Choroid plexus epithelial cell (primary cell): ENCODE measurements around the gene NXT1.
A peak's percentile ranks its signal among the peaks of the same experiment; 100 is the strongest.

Source experiments
- DNase-seq: peaks from one replicate; pipeline ENCODE4 v3.0.0-alpha.2; 2010; ENCODE audit warnings: low read depth
- H3K4me3 ChIP-seq: 2 replicates; pipeline ENCODE4 v1.5.1; 2011; ENCODE audit warnings: low read depth, mild to moderate bottlenecking, control low read depth, low read length, moderate library complexity
- TF ChIP-seq, protein P1 (sequence below): conservative IDR thresholded peaks from 2 replicates; pipeline ENCODE4 v1.5.1; 2011; ENCODE audit warnings: low read depth, mild to moderate bottlenecking, control low read depth, inconsistent platforms, low read length, moderate library complexity

The NXT1 gene

DNA sequence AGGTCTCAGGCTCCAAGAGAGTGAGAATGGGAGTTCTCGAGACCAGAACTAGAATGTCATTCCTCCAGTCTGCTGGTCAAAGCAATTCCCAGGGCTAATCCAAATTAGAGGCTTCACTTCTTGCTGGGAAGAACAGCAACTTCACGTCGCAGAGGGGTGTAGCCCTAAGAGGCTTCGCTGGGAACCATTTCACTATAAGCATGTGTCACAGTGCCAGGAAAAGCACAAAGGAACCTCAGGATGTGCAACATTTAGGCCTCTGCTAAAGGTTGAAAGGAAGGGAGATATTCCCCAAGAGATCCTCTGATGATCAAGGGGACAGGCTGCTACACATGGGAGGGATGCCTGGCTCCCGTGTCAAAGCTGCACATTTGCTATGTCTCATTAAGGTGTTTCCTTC is 35.9 kb upstream of the NXT1 start:
- H3K4me3 ChIP-seq, result no peak overlapping the region
- no peak for DNase-seq
- TF ChIP-seq, protein P1, sequence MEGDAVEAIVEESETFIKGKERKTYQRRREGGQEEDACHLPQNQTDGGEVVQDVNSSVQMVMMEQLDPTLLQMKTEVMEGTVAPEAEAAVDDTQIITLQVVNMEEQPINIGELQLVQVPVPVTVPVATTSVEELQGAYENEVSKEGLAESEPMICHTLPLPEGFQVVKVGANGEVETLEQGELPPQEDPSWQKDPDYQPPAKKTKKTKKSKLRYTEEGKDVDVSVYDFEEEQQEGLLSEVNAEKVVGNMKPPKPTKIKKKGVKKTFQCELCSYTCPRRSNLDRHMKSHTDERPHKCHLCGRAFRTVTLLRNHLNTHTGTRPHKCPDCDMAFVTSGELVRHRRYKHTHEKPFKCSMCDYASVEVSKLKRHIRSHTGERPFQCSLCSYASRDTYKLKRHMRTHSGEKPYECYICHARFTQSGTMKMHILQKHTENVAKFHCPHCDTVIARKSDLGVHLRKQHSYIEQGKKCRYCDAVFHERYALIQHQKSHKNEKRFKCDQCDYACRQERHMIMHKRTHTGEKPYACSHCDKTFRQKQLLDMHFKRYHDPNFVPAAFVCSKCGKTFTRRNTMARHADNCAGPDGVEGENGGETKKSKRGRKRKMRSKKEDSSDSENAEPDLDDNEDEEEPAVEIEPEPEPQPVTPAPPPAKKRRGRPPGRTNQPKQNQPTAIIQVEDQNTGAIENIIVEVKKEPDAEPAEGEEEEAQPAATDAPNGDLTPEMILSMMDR, result no peak

DNA sequence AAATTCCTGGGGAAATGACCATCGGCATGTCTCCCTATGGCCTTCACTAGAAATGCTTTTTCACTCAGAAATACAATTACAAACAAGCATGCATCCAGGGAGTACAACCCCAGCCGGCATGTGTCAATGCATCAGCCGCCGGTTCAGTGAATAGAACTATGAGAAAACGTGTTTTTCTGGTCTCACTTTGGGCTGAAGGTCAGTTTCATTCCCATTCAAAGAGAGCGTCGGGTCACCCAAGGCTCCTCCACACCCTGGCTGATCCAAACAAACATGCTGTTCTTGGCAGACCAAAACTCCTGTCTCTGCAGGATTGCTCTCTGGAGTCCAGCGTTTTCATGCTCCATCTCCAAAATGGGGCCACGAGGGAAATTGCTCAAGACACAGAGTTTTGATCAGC is 35.5 kb upstream of the NXT1 start:
- TF ChIP-seq, protein P1, result no peak
- H3K4me3 ChIP-seq, result no peak overlapping the region
- peak; percentile 52 for DNase-seq

DNA sequence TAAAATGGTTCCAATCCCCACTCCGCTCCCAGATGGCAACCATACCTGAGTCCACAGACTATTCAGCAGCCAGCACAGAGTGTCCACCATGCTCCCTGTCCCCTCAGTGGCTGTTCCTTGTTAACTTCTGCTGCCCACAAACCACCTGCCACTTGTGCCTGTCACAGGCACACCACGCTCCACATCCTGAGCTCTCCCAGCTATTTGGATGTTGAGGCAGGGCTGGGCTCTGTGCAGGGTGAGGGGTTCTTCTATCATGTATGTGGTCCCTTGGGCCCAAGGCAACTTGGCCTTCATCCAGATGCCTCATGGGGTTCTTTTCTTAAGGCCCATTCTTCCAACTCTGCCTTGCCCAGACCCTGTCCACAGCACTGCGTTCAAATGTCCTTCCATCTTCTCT is 34.0 kb upstream of the NXT1 start:
- DNase-seq, result no peak
- TF ChIP-seq, protein P1, result no peak
- no peak overlapping the region for H3K4me3 ChIP-seq

DNA sequence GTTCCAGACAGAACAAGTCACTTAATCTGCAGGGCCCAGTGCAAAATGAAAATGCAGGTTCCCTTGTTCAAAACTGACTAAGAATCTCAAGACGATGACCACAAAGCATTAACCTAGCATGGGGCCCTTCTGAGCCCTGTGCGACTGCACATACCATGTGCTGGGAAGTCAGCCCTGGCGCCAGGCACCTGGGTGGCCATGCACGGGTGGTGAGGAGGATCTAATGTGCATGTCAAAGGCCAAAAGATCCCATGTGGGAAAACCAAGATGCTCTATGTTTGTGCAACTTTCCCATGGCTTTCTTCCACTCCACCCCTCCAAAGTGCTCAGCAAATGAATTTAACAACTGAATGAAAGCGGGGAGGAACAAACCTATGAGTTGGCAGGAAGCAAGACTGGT is 33.5 kb upstream of the NXT1 start:
- TF ChIP-seq, protein P1, result no peak
- no peak overlapping the region for H3K4me3 ChIP-seq
- DNase-seq, result no peak

DNA sequence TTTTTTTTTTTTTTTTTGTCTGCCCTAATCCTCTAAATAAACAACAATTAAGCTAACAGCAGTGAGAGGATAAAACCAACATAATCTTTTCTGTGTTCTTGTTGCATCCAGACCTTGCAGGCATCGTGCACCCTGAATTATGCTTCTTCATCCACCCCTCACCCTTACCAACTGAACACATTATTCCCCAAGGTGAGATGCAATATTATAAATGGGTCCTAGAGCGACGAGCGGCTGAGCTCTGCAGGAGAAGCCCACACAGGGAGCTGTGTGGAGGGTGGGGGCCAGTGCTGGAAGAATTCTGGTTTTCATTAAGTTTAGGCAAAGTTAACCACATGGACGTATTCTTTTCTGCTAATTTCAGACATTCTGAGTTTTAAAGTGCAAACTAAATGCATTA is 32.2 kb upstream of the NXT1 start:
- TF ChIP-seq, protein P1, result no peak
- H3K4me3 ChIP-seq, result no peak overlapping the region
- DNase-seq, result no peak

DNA sequence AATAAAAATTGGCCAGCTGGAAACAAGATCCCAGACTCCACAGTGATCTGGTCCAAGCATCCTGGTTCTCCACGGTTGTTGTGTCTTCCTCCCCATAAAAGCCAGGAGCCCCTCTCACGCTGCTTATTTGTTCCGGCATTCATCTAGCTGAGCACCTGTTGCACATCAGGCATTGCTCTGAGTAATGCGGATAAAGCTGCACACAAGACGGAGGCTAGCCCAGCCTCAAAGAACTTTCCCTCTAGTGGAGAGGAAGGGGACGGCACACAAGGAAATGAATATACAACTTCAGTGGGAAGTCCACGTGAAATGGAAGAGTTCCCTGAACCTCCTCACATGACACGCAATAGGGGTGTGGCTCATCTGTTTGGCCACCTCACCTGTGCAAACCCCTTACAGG is 30.3 kb upstream of the NXT1 start:
- TF ChIP-seq, protein P1, result peak; percentile 77
- H3K4me3 ChIP-seq, result no peak overlapping the region
- DNase-seq, result peak; percentile 58

DNA sequence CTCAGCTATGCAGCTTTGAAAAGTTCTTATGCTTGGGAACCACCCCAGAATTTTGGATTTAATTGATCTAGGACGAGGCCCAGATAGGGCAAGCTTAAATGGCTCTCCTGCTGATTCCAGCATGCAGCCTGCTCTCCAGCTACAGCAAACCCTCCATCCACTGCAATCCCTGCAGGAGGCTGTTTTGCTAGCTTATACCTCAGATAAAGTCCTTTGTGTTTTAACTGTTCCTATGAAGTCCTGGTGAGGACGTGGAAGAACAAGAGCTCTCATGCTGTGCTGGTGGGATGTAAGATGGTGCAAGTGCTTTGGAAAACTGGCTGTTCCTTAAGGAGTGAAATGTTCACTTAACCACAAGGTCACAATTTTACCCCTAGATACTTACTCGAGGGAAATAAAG is 25.5 kb upstream of the NXT1 start:
- TF ChIP-seq, protein P1, result no peak
- no peak overlapping the region for H3K4me3 ChIP-seq
- DNase-seq, result peak; percentile 28
